BE2C (cell line): ENCODE measurements around the gene PIGH. TPM values are rescaled to one million over a fixed set of nuclear protein-coding genes. Genes with fewer than 3 reads are reported as not detected.

Experiments
- DNase-seq: peaks from one replicate; pipeline ENCODE4 v3.0.0-alpha.2; 2020
- H3K27me3 ChIP-seq: fragments of 250-450 bp; sonication (Bioruptor Pico); 2 replicates; pipeline ENCODE4 v1.5.1; 2020; ENCODE audit warnings: mild to moderate bottlenecking
- H3K36me3 ChIP-seq: fragments of 250-450 bp; sonication (Bioruptor Pico); 2 replicates; pipeline ENCODE4 v1.5.1; 2020; ENCODE audit warnings: mild to moderate bottlenecking
- H3K4me1 ChIP-seq: fragments of 250-450 bp; sonication (Bioruptor Pico); 2 replicates; pipeline ENCODE4 v1.5.1; 2020
- H3K4me3 ChIP-seq: 2 replicates; pipeline ENCODE4 v1.5.1; 2011; ENCODE audit warnings: low read depth, low read length
- H3K9me3 ChIP-seq: fragments of 250-450 bp; sonication (Bioruptor Pico); 2 replicates; pipeline ENCODE4 v1.5.1; 2020
- CTCF ChIP-seq: IDR thresholded peaks from 2 replicates; pipeline ENCODE4 v1.5.1; 2012; ENCODE audit warnings: mild to moderate bottlenecking, low read depth, low read length
- polyA plus RNA-seq: library from polyadenylated mRNA; unstranded; fragments of >200 nt; gene quantifications from one replicate; pipeline ENCODE4 v1.2.1, GENCODE V29; 2012; ENCODE audit warnings: low read depth, missing spikeins; ENCODE audit not compliant: insufficient read length, insufficient read depth

The PIGH gene
- 45.6 TPM for polyA plus RNA-seq

DNA sequence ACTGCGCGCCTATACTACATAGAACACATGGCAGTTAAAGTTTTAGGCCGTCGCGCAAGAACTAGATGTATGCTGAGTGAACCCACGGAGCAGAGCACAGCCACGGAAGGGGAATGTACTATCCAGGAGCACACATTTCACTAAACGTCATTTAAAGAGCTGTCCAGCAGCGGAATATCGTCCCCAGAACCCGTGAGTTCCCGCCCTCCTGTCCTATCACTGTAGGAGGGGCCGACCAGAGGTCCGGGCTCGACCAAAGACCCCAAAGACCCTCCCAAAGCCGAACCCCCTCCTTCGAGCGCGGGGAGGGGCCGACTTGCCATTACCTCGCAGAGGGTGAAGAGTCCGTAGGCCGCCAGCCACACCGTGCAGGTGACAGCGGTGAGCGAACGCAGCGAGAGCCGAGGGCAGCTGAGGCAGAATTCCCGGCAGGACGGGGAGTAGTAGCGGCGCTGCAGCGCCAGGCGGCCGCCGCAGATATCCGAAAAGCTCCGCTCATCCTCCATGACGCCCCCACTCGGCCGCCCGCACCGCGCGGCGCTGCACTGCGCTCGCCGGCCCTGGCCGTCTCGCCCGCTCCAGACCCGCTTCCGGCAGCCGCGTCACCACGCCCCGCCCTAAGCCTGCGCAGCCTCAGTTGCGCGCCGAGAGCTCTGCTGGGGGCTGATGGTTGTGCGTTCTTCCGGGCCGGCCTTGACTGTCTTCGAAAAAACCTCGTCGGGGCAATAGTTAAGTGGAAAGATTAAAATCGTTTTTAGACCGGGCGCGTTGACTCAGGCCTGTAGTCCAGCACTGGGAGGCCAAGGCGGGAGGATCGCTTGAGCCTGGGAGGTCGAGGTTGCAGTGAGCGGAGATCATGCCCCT lies at the start of gene PIGH:
Gene PIGH, minus strand, starts transcription at position 571 of the 864 bp plus-strand sequence. Its CDS starts 65 bp downstream, at position 506.
- peak; percentile 95 for DNase-seq
- H3K36me3 ChIP-seq: no peaks in the 10 kb centered on the region
- no peaks in the 10 kb centered on the region for H3K4me1 ChIP-seq
- TF ChIP-seq CTCF: peak; percentile 59
- H3K9me3 ChIP-seq: no peaks in the 10 kb centered on the region
- peak within 1 kb of the TSS; percentile 89 for H3K4me3 ChIP-seq
- H3K27me3 ChIP-seq: no peaks in the 10 kb centered on the region

GRCh38 chr14:67646131-67646530 lies 46.1 kb upstream of the PIGH start:
- H3K27me3 ChIP-seq: no peaks in the 10 kb centered on the region
- no peak for DNase-seq
- peaks cover 14% of the 10 kb centered on the region for H3K36me3 ChIP-seq
- no peak for TF ChIP-seq CTCF
- H3K4me1 ChIP-seq: no peaks in the 10 kb centered on the region
- no peaks in the 10 kb centered on the region for H3K9me3 ChIP-seq
- no peak overlapping the region for H3K4me3 ChIP-seq

DNA sequence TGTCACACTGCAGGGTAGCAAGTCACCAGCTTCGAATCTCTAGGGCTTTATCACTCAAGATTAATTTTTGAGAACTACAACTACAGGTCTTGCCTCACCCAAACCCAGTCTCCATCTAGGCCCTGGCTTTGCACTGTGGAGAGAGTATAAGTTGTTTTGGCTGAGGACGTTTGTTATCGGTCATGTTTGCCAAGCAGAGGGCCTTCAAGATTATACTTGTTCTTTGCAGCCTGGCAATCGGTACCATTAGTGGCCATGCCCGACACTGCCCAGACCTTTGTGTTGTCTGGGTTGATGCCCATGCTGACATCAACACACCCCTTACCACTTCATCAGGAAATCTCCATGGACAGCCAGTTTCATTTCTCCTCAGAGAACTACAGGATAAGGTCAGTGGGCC lies 45.3 kb upstream of the PIGH start:
- no peak for TF ChIP-seq CTCF
- no peaks in the 10 kb centered on the region for H3K27me3 ChIP-seq
- H3K36me3 ChIP-seq: peaks cover 7% of the 10 kb centered on the region
- no peaks in the 10 kb centered on the region for H3K9me3 ChIP-seq
- H3K4me3 ChIP-seq: no peak overlapping the region
- no peak for DNase-seq
- H3K4me1 ChIP-seq: no peaks in the 10 kb centered on the region

- DNase-seq: no peak
- TF ChIP-seq CTCF: no peak
- H3K4me1 ChIP-seq: no peaks in the 10 kb centered on the region
- no peaks in the 10 kb centered on the region; the same call in 1 of the 2 replicates for H3K36me3 ChIP-seq
- H3K27me3 ChIP-seq: no peaks in the 10 kb centered on the region
- H3K4me3 ChIP-seq: no peak overlapping the region
- no peaks in the 10 kb centered on the region for H3K9me3 ChIP-seq
Observed at GRCh38 chr14:67644428-67644827, 44.4 kb upstream of the PIGH start.

- Histone ChIP-seq H3K4me3 (no peak overlapping the region), H3K36me3 (no peaks in the 10 kb centered on the region), H3K9me3 (no peaks in the 10 kb centered on the region), H3K27me3 (no peaks in the 10 kb centered on the region), H3K4me1 (no peaks in the 10 kb centered on the region)
- TF ChIP-seq CTCF: no peak
- DNase-seq: no peak
Observed at GRCh38 chr14:67643713-67644112, 43.6 kb upstream of the PIGH start.
